Neural cell (in vitro differentiated cells): ENCODE data around the gene NOC4L. TPM values are rescaled to one million over a fixed set of nuclear protein-coding genes. Genes with fewer than 3 reads are reported as not detected.

Source experiments
- H2AFZ ChIP-seq: fragments of 200-600, 300-800 bp; sonication (generic), shearing (Covaris generic); 2 replicates; pipeline ENCODE4 v1.6.0; 2014; ENCODE audit warnings: low read depth, mild to moderate bottlenecking, antibody characterized with exemption, low read length, moderate library complexity
- H3F3A ChIP-seq: fragments of 200-600 bp; shearing (Covaris generic); 2 replicates; pipeline ENCODE4 v1.6.1; 2016; ENCODE audit warnings: mild to moderate bottlenecking, moderate library complexity, mixed read lengths, antibody characterized with exemption, low read length; ENCODE audit not compliant: insufficient read depth, poor library complexity, severe bottlenecking
- H3K27ac ChIP-seq: fragments of 200-600, 300-800 bp; sonication (generic), shearing (Covaris generic); 2 replicates; pipeline ENCODE4 v1.5.1; 2014; ENCODE audit warnings: mild to moderate bottlenecking, low read length, moderate library complexity
- H3K27me3 ChIP-seq: fragments of 300-800, 200-600 bp; sonication (generic), shearing (Covaris generic); 2 replicates; pipeline ENCODE4 v1.6.0; 2014; ENCODE audit warnings: mild to moderate bottlenecking, low read depth, low read length, moderate library complexity; ENCODE audit not compliant: insufficient read depth
- H3K36me3 ChIP-seq: fragments of 300-800, 200-600 bp; sonication (generic), shearing (Covaris generic); 2 replicates; pipeline ENCODE4 v1.5.1; 2014; ENCODE audit warnings: mild to moderate bottlenecking, antibody characterized with exemption, low read length, moderate library complexity; ENCODE audit not compliant: insufficient read depth
- H3K4me2 ChIP-seq: fragments of 300-800, 200-600 bp; sonication (generic), shearing (Covaris generic); 2 replicates; pipeline ENCODE4 v1.6.0; 2014; ENCODE audit warnings: mild to moderate bottlenecking, low read length
- H3K4me3 ChIP-seq: fragments of 300-800, 200-600 bp; sonication (generic), shearing (Covaris generic); 2 replicates; pipeline ENCODE4 v1.5.1; 2014; ENCODE audit warnings: mild to moderate bottlenecking, low read length, moderate library complexity
- H3K79me2 ChIP-seq: fragments of 200-600 bp; shearing (Covaris generic); replicated peaks from 2 replicates; pipeline ENCODE4 v1.6.0; 2014; ENCODE audit warnings: mild to moderate bottlenecking, low read length, moderate library complexity; ENCODE audit not compliant: insufficient read depth
- H3K9ac ChIP-seq: fragments of 300-800, 200-600 bp; sonication (generic), shearing (Covaris generic); 2 replicates; pipeline ENCODE4 v1.6.1; 2016; ENCODE audit warnings: mild to moderate bottlenecking, low read length, mixed read lengths
- H3K9me2 ChIP-seq: fragments of 200-600 bp; shearing (Covaris generic); 2 replicates; pipeline ENCODE4 v1.6.1; 2016; ENCODE audit warnings: mild to moderate bottlenecking, low read length, mixed read lengths; ENCODE audit not compliant: insufficient read depth
- H3K9me3 ChIP-seq: fragments of 200-600, 300-800 bp; sonication (generic), shearing (Covaris generic); 2 replicates; pipeline ENCODE4 v1.6.1; 2016; ENCODE audit warnings: mild to moderate bottlenecking, mixed run types, low read length, moderate library complexity, mixed read lengths
- H4K20me1 ChIP-seq: fragments of 200-600 bp; shearing (Covaris generic); 2 replicates; pipeline ENCODE4 v1.6.1; 2016; ENCODE audit warnings: mild to moderate bottlenecking, mixed run types; ENCODE audit not compliant: insufficient read depth
- EP300 ChIP-seq: fragments of 450-650 bp; conservative IDR thresholded peaks from 2 replicates; pipeline ENCODE4 v1.6.1; 2014; ENCODE audit warnings: antibody characterized with exemption, mild to moderate bottlenecking, moderate library complexity; ENCODE audit not compliant: poor library complexity, severe bottlenecking
- EZH2 ChIP-seq: fragments of 200-600, 300-800 bp; shearing (Covaris generic), sonication (generic); IDR thresholded peaks from 2 replicates; pipeline ENCODE4 v1.6.1; 2014; ENCODE audit warnings: antibody characterized with exemption, low read length, borderline replicate concordance, mild to moderate bottlenecking; ENCODE audit not compliant: insufficient read depth, poor library complexity, severe bottlenecking
- MXI1 ChIP-seq: fragments of 450-650 bp; conservative IDR thresholded peaks from 2 replicates; pipeline ENCODE4 v1.6.1; 2014; ENCODE audit warnings: antibody characterized with exemption, mild to moderate bottlenecking; ENCODE audit not compliant: poor library complexity, severe bottlenecking
- POLR2AphosphoS5 ChIP-seq: IDR thresholded peaks from 2 replicates; pipeline ENCODE4 v1.6.1; 2012
- RAD21 ChIP-seq: fragments of 450-650 bp; conservative IDR thresholded peaks from 2 replicates; pipeline ENCODE4 v1.6.1; 2014; ENCODE audit warnings: antibody characterized with exemption, mild to moderate bottlenecking, moderate library complexity
- SMC3 ChIP-seq: fragments of 450-650 bp; conservative IDR thresholded peaks from 2 replicates; pipeline ENCODE4 v1.6.1; 2014; ENCODE audit warnings: antibody characterized with exemption, mild to moderate bottlenecking, moderate library complexity; ENCODE audit not compliant: poor library complexity
- TAF1 ChIP-seq: IDR thresholded peaks from 2 replicates; pipeline ENCODE4 v1.6.1; 2012; ENCODE audit warnings: low read depth
- polyA plus RNA-seq: library from polyadenylated mRNA; depleted of rRNA; stranded (reverse); fragments of >200 nt; gene quantifications from 2 replicates; pipeline ENCODE4 v1.2.3, GENCODE V29; 2014
- TF ChIP-seq, protein P1 (sequence below): IDR thresholded peaks from 2 replicates; pipeline ENCODE4 v1.6.1; 2012; ENCODE audit warnings: borderline replicate concordance
- TF ChIP-seq, protein P2 (sequence below): fragments of 450-650 bp; IDR thresholded peaks from 2 replicates; pipeline ENCODE4 v1.5.1; 2014; ENCODE audit warnings: antibody characterized with exemption, mild to moderate bottlenecking, moderate library complexity; ENCODE audit not compliant: poor library complexity, severe bottlenecking

Gene NOC4L
- polyA plus RNA-seq, 1 donor from 2014 or later, result 26.9 TPM

DNA sequence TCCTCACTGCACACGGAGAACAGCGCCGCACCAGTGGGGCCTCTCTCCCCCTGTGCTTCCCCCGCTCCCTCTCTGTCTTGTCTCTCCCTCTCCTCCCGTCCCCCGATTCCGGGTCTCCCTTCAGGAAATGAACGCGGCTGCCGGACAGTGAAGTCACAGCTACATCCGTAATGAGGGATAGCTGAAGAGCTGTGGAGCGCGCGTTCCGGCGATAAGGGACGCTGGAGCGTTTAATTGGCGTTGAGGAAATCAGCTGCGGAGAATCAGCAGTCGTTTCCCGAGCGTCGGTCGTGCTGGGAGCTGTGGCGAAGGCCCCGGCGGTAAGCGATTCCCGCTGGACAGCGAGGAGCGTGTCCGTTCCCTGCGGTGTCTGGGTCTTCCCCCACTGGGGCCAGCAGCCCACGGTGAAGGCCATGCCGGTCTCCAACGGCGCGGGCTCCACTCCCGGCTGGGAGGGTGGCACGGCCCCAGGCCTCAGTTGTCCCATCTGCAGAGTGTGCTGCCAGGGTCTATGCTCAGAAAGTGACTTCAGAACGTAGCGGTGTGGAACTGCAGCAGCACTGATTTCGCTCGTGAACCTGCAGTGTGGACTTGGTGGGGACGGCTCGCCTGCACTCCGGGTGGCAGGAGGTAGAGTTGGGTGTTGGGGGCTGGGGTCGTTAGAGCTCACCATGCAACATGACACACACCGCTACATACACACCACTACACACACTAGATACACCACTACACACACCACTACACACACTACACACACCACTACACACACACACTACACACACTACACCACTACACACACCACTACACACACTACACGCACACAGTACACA lies 10.9 kb downstream of the NOC4L start:
- Histone ChIP-seq H3F3A (no peaks in the 10 kb centered on the region), H3K9me2 (no peaks in the 10 kb centered on the region), H3K9me3 (no peaks in the 10 kb centered on the region), H4K20me1 (no peaks in the 10 kb centered on the region), H2AFZ (no peak overlapping the region), H3K4me2 (no peak overlapping the region), H3K36me3 (no peaks in the 10 kb centered on the region), H3K79me2 (no peaks in the 10 kb centered on the region), H3K9ac (no peak overlapping the region), H3K27me3 (no peaks in the 10 kb centered on the region), H3K4me3 (no peak overlapping the region), H3K27ac (no peak overlapping the region)
- TF ChIP-seq EP300 (no peak), EZH2 (no peak), POLR2AphosphoS5 (no peak), RAD21 (no peak), SMC3 (no peak), TAF1 (no peak), MXI1 (no peak)
- TF ChIP-seq, protein P1, sequence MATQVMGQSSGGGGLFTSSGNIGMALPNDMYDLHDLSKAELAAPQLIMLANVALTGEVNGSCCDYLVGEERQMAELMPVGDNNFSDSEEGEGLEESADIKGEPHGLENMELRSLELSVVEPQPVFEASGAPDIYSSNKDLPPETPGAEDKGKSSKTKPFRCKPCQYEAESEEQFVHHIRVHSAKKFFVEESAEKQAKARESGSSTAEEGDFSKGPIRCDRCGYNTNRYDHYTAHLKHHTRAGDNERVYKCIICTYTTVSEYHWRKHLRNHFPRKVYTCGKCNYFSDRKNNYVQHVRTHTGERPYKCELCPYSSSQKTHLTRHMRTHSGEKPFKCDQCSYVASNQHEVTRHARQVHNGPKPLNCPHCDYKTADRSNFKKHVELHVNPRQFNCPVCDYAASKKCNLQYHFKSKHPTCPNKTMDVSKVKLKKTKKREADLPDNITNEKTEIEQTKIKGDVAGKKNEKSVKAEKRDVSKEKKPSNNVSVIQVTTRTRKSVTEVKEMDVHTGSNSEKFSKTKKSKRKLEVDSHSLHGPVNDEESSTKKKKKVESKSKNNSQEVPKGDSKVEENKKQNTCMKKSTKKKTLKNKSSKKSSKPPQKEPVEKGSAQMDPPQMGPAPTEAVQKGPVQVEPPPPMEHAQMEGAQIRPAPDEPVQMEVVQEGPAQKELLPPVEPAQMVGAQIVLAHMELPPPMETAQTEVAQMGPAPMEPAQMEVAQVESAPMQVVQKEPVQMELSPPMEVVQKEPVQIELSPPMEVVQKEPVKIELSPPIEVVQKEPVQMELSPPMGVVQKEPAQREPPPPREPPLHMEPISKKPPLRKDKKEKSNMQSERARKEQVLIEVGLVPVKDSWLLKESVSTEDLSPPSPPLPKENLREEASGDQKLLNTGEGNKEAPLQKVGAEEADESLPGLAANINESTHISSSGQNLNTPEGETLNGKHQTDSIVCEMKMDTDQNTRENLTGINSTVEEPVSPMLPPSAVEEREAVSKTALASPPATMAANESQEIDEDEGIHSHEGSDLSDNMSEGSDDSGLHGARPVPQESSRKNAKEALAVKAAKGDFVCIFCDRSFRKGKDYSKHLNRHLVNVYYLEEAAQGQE, result no peak
- TF ChIP-seq, protein P2, sequence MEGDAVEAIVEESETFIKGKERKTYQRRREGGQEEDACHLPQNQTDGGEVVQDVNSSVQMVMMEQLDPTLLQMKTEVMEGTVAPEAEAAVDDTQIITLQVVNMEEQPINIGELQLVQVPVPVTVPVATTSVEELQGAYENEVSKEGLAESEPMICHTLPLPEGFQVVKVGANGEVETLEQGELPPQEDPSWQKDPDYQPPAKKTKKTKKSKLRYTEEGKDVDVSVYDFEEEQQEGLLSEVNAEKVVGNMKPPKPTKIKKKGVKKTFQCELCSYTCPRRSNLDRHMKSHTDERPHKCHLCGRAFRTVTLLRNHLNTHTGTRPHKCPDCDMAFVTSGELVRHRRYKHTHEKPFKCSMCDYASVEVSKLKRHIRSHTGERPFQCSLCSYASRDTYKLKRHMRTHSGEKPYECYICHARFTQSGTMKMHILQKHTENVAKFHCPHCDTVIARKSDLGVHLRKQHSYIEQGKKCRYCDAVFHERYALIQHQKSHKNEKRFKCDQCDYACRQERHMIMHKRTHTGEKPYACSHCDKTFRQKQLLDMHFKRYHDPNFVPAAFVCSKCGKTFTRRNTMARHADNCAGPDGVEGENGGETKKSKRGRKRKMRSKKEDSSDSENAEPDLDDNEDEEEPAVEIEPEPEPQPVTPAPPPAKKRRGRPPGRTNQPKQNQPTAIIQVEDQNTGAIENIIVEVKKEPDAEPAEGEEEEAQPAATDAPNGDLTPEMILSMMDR, result no peak

DNA sequence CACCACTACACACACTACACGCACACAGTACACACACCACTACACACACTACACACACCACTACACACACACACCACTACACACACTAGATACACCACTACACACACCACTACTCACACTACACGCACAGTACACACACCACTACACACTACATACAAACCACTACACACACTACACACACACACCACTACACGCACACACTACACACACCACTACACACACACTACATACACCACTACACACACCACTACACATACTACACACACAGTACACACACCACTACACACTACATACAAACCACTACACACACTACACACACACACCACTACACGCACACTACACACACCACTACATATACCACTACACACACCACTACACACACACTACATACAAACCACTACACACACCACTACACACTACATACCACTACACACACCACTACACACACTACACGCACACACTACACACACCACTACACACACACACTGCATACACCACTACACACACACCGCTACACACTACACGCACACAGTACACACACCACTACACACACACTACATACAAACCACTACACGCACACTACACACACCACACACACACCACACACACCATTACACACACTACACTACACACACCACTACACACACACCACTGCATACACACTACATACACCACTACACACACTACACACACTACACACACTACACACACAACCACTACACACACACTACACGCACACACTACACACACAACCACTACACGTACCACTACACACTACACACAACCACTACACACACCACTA lies 11.7 kb downstream of the NOC4L start:
- TF ChIP-seq POLR2AphosphoS5 (no peak), EP300 (no peak), MXI1 (no peak)
- TF ChIP-seq, protein P1, result no peak
- TF ChIP-seq, protein P2, result no peak
- no peak overlapping the region for H3K4me2 ChIP-seq
- no peak overlapping the region for H3K27ac ChIP-seq
- H3K9me2 ChIP-seq, result no peaks in the 10 kb centered on the region
- H3K36me3 ChIP-seq, result no peaks in the 10 kb centered on the region
- no peak overlapping the region for H3K4me3 ChIP-seq
- H3F3A ChIP-seq, result no peaks in the 10 kb centered on the region
- no peak overlapping the region for H2AFZ ChIP-seq
- H3K27me3 ChIP-seq, result no peaks in the 10 kb centered on the region
- H3K79me2 ChIP-seq, result no peaks in the 10 kb centered on the region
- H3K9me3 ChIP-seq, result no peaks in the 10 kb centered on the region
- no peak overlapping the region for H3K9ac ChIP-seq
- no peaks in the 10 kb centered on the region for H4K20me1 ChIP-seq
